Breast epithelium (tissue), 4 donors: ENCODE measurements around the gene HMGN5. TPM values are rescaled to one million over a fixed set of nuclear protein-coding genes. Genes with fewer than 3 reads are reported as not detected.

Experiments
- DNase-seq, 2 donors: peaks; one replicate each; pipeline ENCODE4 v3.0.0-alpha.2; 2019; ENCODE audit warnings: low spot score in 2 of 2
- H3K27ac ChIP-seq, 2 donors: fragments of 200-600 bp; sonication (generic) in 1 of 2; one replicate each; pipeline ENCODE4 v1.5.1; 2016 to 2019; ENCODE audit warnings: mild to moderate bottlenecking in 1 of 2
- H3K27me3 ChIP-seq, 2 donors: fragments of 200-600 bp; sonication (generic) in 1 of 2; one replicate each; pipeline versions ENCODE4 v1.5.1 to v1.6.0; 2017 to 2019; ENCODE audit warnings: control low read depth in 1 of 2, mild to moderate bottlenecking in 1 of 2
- H3K36me3 ChIP-seq: fragments of 200-600 bp; one replicate; pipeline ENCODE4 v1.5.1; 2019
- H3K4me1 ChIP-seq, 2 donors: fragments of 200-600 bp; sonication (generic); one replicate each; pipeline ENCODE4 v1.5.1; 2016 to 2019; ENCODE audit warnings: control low read depth in 1 of 2
- H3K4me3 ChIP-seq, 3 donors: fragments of 200-600 bp; sonication (generic); 1 replicate in 2 of 3; 2 replicates in 1 of 3; pipeline ENCODE4 v1.5.1; 2016 to 2019; ENCODE audit warnings: mild to moderate bottlenecking in 3 of 3, moderate library complexity in 2 of 3
- H3K9me3 ChIP-seq, 2 donors: fragments of 200-600 bp; sonication (generic) in 1 of 2; one replicate each; pipeline ENCODE4 v1.5.1; 2016 to 2019; ENCODE audit warnings: control low read depth in 1 of 2
- CTCF ChIP-seq, 3 donors: fragments of 450-650 bp; IDR thresholded peaks; one replicate each; pipeline ENCODE4 v1.5.1; 2016 to 2017; ENCODE audit warnings: antibody characterized with exemption in 3 of 3, mild to moderate bottlenecking in 3 of 3, moderate library complexity in 3 of 3
- POLR2A ChIP-seq: fragments of 450-650 bp; IDR thresholded peaks from one replicate; pipeline ENCODE4 v1.6.1; 2016; ENCODE audit warnings: antibody characterized with exemption, mild to moderate bottlenecking, moderate library complexity
- POLR2AphosphoS5 ChIP-seq, 3 donors: sonication (generic); formaldehyde crosslinking; IDR thresholded peaks; one replicate each; pipeline ENCODE4 v1.6.1; 2017; ENCODE audit warnings: antibody characterized with exemption in 3 of 3
- intact Hi-C: fragments of 100-400 bp; cut with DNase I; formaldehyde crosslinking; loops from one replicate; pipeline ENCODE4 v1.15.1; 2023; ENCODE audit warnings: low total_unique reads
- total RNA-seq, 3 donors: library from RNA; depleted of rRNA; stranded (reverse); fragments of >200 nt; gene quantifications; one replicate each; pipeline ENCODE4 v1.1.0, GENCODE V29; 2016

The HMGN5 gene
- total RNA-seq, 3 donors from 2014 or later = 4.3 to 8.3 (median 4.6) TPM

- Histone ChIP-seq H3K4me1 (no peaks in the 10 kb centered on the region), H3K9me3 (no peaks in the 10 kb centered on the region), H3K27me3 (peaks cover 0 to 4% of the 10 kb centered on the region in 2 donors), H3K27ac (no peak overlapping the region), H3K36me3 (no peaks in the 10 kb centered on the region), H3K4me3 (no peak overlapping the region)
- no peak for TF ChIP-seq CTCF (IDR thresholded peaks at IDR 0.05)
- no peak for TF ChIP-seq POLR2A
- intact Hi-C loops = no loop called here
- DNase-seq = no peak
Observed at GRCh38 chrX:81208916-81209315, 7.2 kb upstream of the HMGN5 start.

GRCh38 chrX:81206476-81206875 lies 4.8 kb upstream of the HMGN5 start:
- DNase-seq = no peak
- Histone ChIP-seq H3K27ac (no peak overlapping the region), H3K27me3 (no peaks in the 10 kb centered on the region), H3K4me3 (no peak overlapping the region), H3K36me3 (no peaks in the 10 kb centered on the region), H3K4me1 (no peaks in the 10 kb centered on the region), H3K9me3 (no peaks in the 10 kb centered on the region)
- intact Hi-C loops = no loop called here
- no peak for TF ChIP-seq POLR2A

GRCh38 chrX:81205551-81205950 lies 3.8 kb upstream of the HMGN5 start:
- no peak for DNase-seq
- Histone ChIP-seq H3K36me3 (no peaks in the 10 kb centered on the region), H3K27ac (no peak overlapping the region), H3K27me3 (no peaks in the 10 kb centered on the region), H3K9me3 (no peaks in the 10 kb centered on the region), H3K4me3 (no peak overlapping the region), H3K4me1 (no peaks in the 10 kb centered on the region)
- intact Hi-C loops = no loop called here
- TF ChIP-seq POLR2AphosphoS5 (IDR thresholded peaks at IDR 0.05) (no peak), CTCF (IDR thresholded peaks at IDR 0.05) (no peak), POLR2A (no peak)

GRCh38 chrX:81202943-81203342 lies 1.2 kb upstream of the HMGN5 start:
- no peak for TF ChIP-seq CTCF (IDR thresholded peaks at IDR 0.05)
- TF ChIP-seq POLR2A = no peak
- no peak for TF ChIP-seq POLR2AphosphoS5 (IDR thresholded peaks at IDR 0.05)
- Histone ChIP-seq H3K4me3 (peak overlapping the region; percentile 51 to 68 (median 60)), H3K9me3 (no peaks in the 10 kb centered on the region), H3K4me1 (no peaks in the 10 kb centered on the region), H3K36me3 (no peaks in the 10 kb centered on the region), H3K27ac (peak overlapping the region; percentile 70 to 75), H3K27me3 (peaks cover 0 to under 1% of the 10 kb centered on the region in 2 donors)
- intact Hi-C loops = no loop called here
- no peak for DNase-seq

GRCh38 chrX:81202456-81202819 lies 725 bp upstream of the HMGN5 start:
- Histone ChIP-seq H3K4me1 (no peaks in the 10 kb centered on the region), H3K27ac (peak overlapping the region; percentile 70 to 75), H3K36me3 (no peaks in the 10 kb centered on the region), H3K9me3 (no peaks in the 10 kb centered on the region), H3K4me3 (peak overlapping the region; percentile 51 to 68 (median 60)), H3K27me3 (peaks cover 0 to 6% of the 10 kb centered on the region in 2 donors)
- intact Hi-C loops = no loop called here
- TF ChIP-seq POLR2AphosphoS5 (IDR thresholded peaks at IDR 0.05) (no peak), POLR2A (no peak), CTCF (IDR thresholded peaks at IDR 0.05) (no peak)
- no peak for DNase-seq

- Histone ChIP-seq H3K4me3 (peak overlapping the region; percentile 51 to 68 (median 60)), H3K9me3 (no peaks in the 10 kb centered on the region), H3K36me3 (no peaks in the 10 kb centered on the region), H3K4me1 (no peaks in the 10 kb centered on the region), H3K27ac (peak overlapping the region; percentile 70 to 75), H3K27me3 (peaks cover 0 to 7% of the 10 kb centered on the region in 2 donors)
- no peak for DNase-seq
- TF ChIP-seq POLR2A (no peak), POLR2AphosphoS5 (IDR thresholded peaks at IDR 0.05) (no peak)
- intact Hi-C loops = no loop called here
Observed at GRCh38 chrX:81201071-81201470, 642 bp downstream of the HMGN5 start.
